DND-41 (cell line): ENCODE data around the gene EFL1.

ENCODE experiments used
- ATAC-seq: fragments of 200-7000 bp; cut with Tn5 transposase; 3 replicates; pipeline ENCODE4 v1.9.1; 2021; ENCODE audit warnings: low read depth; ENCODE audit not compliant: insufficient read depth
- DNase-seq: peaks from one replicate; pipeline ENCODE4 v3.0.0-alpha.2; 2020
- H2AFZ ChIP-seq: 2 replicates; pipeline ENCODE4 v1.6.0; 2012; ENCODE audit warnings: low read depth, low read length
- H3K27ac ChIP-seq: 2 replicates; pipeline ENCODE4 v1.5.1; 2012; ENCODE audit warnings: low read length, inconsistent platforms
- H3K27me3 ChIP-seq: fragments of 200-600 bp; sonication (generic); 2 replicates; pipeline ENCODE4 v1.6.0; 2012; ENCODE audit warnings: low read length, mild to moderate bottlenecking, inconsistent platforms; ENCODE audit not compliant: insufficient read depth, poor library complexity
- H3K36me3 ChIP-seq: 2 replicates; pipeline ENCODE4 v1.5.1; 2012; ENCODE audit warnings: low read length, inconsistent platforms; ENCODE audit not compliant: insufficient read depth
- H3K4me1 ChIP-seq: 2 replicates; pipeline ENCODE4 v1.5.1; 2012; ENCODE audit warnings: mild to moderate bottlenecking, low read length; ENCODE audit not compliant: insufficient read depth
- H3K4me2 ChIP-seq: 2 replicates; pipeline ENCODE4 v1.6.0; 2012; ENCODE audit warnings: mild to moderate bottlenecking, moderate library complexity, low read length, inconsistent platforms; ENCODE audit not compliant: insufficient read depth
- H3K4me3 ChIP-seq, 2 experiments: fragments of 200-600 bp in 1 of 2; shearing (Covaris generic) in 1 of 2; 2 replicates each; pipeline ENCODE4 v1.5.1; 2012 to 2016; ENCODE audit warnings: inconsistent platforms in 2 of 2, low read length in 2 of 2, mild to moderate bottlenecking in 2 of 2, low read depth in 1 of 2, moderate library complexity in 1 of 2
- H3K79me2 ChIP-seq: 2 replicates; pipeline ENCODE4 v1.6.0; 2012; ENCODE audit warnings: low read length, inconsistent platforms; ENCODE audit not compliant: insufficient read depth
- H3K9ac ChIP-seq: 2 replicates; pipeline ENCODE4 v1.6.0; 2012; ENCODE audit warnings: low read depth, mild to moderate bottlenecking, inconsistent platforms, low read length, moderate library complexity
- H3K9me3 ChIP-seq: 2 replicates; pipeline ENCODE4 v1.5.1; 2012; ENCODE audit warnings: low read length, moderate library complexity, mild to moderate bottlenecking, inconsistent platforms; ENCODE audit not compliant: insufficient read depth, severe bottlenecking
- H4K20me1 ChIP-seq: 2 replicates; pipeline ENCODE4 v1.6.0; 2012; ENCODE audit warnings: low read length; ENCODE audit not compliant: insufficient read depth
- EZH2 ChIP-seq: IDR thresholded peaks from 3 replicates; pipeline ENCODE4 v1.6.1; 2012; ENCODE audit warnings: borderline replicate concordance, low read depth, mild to moderate bottlenecking, moderate library complexity, low read length, inconsistent platforms; ENCODE audit not compliant: severe bottlenecking
- TF ChIP-seq, protein P1 (sequence below): IDR thresholded peaks from 2 replicates; pipeline ENCODE4 v1.5.1; 2012; ENCODE audit warnings: borderline replicate concordance, low read length, moderate library complexity, mild to moderate bottlenecking; ENCODE audit not compliant: poor library complexity, severe bottlenecking; ENCODE audit errors: extremely low read depth

Gene EFL1

DNA sequence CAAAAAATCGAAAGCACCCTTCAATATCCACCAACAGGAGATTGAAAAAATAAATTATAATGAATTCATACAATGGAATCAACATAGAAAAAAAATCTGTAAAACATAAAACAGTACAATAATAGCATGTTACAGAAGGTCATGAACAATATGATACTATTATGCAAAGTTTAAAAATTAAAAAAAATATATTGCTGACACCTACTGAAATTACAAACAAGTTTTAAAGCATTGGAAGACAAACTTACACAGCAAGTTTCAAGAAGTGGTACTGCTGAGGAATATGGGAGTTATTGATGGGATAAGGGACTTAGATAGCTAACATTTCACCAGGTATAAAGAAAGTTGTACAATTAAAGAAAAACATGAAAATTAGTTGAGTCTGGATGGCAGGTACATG lies 89.4 kb downstream of the EFL1 start:
- Histone ChIP-seq H3K9me3 (no peaks in the 10 kb centered on the region), H3K9ac (no peak overlapping the region), H3K4me2 (no peak overlapping the region), H3K4me1 (no peaks in the 10 kb centered on the region), H3K4me3 (no peak overlapping the region), H3K36me3 (peaks cover 3% of the 10 kb centered on the region; the same call in 1 of the 2 replicates), H3K27me3 (no peaks in the 10 kb centered on the region), H4K20me1 (no peaks in the 10 kb centered on the region), H3K27ac (no peak overlapping the region), H3K79me2 (no peaks in the 10 kb centered on the region), H2AFZ (no peak overlapping the region)
- DNase-seq (no peak), ATAC-seq (no peak)
- no peak for TF ChIP-seq EZH2
- TF ChIP-seq, protein P1, sequence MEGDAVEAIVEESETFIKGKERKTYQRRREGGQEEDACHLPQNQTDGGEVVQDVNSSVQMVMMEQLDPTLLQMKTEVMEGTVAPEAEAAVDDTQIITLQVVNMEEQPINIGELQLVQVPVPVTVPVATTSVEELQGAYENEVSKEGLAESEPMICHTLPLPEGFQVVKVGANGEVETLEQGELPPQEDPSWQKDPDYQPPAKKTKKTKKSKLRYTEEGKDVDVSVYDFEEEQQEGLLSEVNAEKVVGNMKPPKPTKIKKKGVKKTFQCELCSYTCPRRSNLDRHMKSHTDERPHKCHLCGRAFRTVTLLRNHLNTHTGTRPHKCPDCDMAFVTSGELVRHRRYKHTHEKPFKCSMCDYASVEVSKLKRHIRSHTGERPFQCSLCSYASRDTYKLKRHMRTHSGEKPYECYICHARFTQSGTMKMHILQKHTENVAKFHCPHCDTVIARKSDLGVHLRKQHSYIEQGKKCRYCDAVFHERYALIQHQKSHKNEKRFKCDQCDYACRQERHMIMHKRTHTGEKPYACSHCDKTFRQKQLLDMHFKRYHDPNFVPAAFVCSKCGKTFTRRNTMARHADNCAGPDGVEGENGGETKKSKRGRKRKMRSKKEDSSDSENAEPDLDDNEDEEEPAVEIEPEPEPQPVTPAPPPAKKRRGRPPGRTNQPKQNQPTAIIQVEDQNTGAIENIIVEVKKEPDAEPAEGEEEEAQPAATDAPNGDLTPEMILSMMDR: no peak

DNA sequence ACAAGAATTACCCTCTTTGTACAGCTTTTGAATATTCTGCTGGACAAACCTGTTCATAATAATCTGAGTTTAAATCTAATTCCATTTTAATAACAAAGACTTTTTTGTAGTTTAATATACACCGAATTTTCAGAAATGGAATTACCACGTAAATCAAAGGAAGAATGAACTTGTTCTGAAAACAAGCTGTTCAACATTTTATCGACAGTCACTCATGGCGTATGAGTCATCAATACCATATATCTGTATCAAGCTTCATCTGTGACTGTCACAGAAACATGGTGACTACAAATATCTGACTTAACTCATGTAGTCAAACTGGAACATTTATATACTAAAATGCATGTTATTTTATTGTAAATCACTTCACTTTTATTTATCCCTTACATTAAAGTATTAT lies 90.0 kb downstream of the EFL1 start:
- TF ChIP-seq, protein P1: no peak
- TF ChIP-seq EZH2: no peak
- Histone ChIP-seq H3K27me3 (no peaks in the 10 kb centered on the region), H3K9ac (no peak overlapping the region), H3K9me3 (no peaks in the 10 kb centered on the region), H4K20me1 (no peaks in the 10 kb centered on the region), H3K4me1 (no peaks in the 10 kb centered on the region), H3K27ac (no peak overlapping the region), H3K79me2 (no peaks in the 10 kb centered on the region), H2AFZ (no peak overlapping the region), H3K36me3 (peaks cover 3% of the 10 kb centered on the region; the same call in 1 of the 2 replicates), H3K4me2 (no peak overlapping the region), H3K4me3 (no peak overlapping the region)
- DNase-seq: no peak
- ATAC-seq: no peak

DNA sequence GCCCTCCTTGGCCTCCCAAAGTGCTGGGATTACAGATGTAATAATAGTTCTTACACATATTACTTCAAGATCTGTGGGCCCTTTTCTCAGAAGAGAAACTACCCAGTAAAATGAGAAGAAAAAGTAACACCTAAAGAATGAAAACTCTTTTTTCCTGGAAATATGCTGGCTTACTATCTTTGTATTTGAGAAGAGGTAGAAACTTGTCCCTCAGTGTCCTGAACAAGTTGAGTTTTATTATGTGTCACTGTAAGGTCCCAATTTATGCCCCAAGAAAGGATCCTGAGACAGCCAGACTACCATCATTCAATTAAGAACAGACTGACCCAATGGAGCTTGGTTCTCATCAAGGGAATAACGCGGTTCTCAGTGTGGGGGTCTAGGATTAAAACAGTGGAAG lies 93.8 kb downstream of the EFL1 start:
- TF ChIP-seq, protein P1: no peak
- no peak for TF ChIP-seq EZH2
- H3K9me3 ChIP-seq: no peaks in the 10 kb centered on the region
- H2AFZ ChIP-seq: no peak overlapping the region
- H4K20me1 ChIP-seq: no peaks in the 10 kb centered on the region
- no peak for ATAC-seq
- no peaks in the 10 kb centered on the region for H3K27me3 ChIP-seq
- H3K36me3 ChIP-seq: peaks cover 4% of the 10 kb centered on the region
- H3K27ac ChIP-seq: no peak overlapping the region
- no peaks in the 10 kb centered on the region for H3K79me2 ChIP-seq
- DNase-seq: no peak
- H3K4me1 ChIP-seq: no peaks in the 10 kb centered on the region
- H3K9ac ChIP-seq: no peak overlapping the region
- no peak overlapping the region for H3K4me2 ChIP-seq
- H3K4me3 ChIP-seq: no peak overlapping the region

DNA sequence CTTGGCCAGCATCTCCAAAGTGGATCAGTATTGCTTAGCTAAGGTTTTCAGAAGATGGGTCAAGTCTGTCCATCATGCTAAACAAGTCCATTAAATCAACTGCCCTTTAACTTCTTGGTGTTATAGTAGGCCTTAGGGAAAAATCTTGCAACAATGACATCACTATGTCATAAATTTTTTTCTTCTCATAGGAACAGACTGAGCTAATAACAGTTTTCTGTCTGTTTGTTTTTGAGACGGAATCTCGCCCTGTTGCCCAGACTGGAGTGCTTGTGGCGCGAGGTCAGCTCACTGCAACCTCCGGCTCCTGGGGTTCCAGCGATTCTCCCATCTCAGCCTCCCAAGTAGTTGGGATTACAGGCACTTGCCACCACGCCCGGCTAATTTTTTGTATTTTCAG lies 94.2 kb downstream of the EFL1 start:
- no peak overlapping the region for H3K4me2 ChIP-seq
- H3K36me3 ChIP-seq: peaks cover 9% of the 10 kb centered on the region
- TF ChIP-seq, protein P1: no peak
- no peak for TF ChIP-seq EZH2
- H4K20me1 ChIP-seq: no peaks in the 10 kb centered on the region
- no peak overlapping the region for H3K9ac ChIP-seq
- H3K27me3 ChIP-seq: no peaks in the 10 kb centered on the region
- H3K4me3 ChIP-seq: no peak overlapping the region
- H3K79me2 ChIP-seq: no peaks in the 10 kb centered on the region
- no peak for DNase-seq
- no peak overlapping the region for H2AFZ ChIP-seq
- no peaks in the 10 kb centered on the region for H3K9me3 ChIP-seq
- H3K4me1 ChIP-seq: no peaks in the 10 kb centered on the region
- no peak for ATAC-seq
- no peak overlapping the region for H3K27ac ChIP-seq
